HepG2 (cell line): ENCODE data around the gene CCDC142. TPM values are rescaled to one million over a fixed set of nuclear protein-coding genes. Genes with fewer than 3 reads are reported as not detected.

ENCODE experiments used
- ATAC-seq: fragments of 200-7000 bp; cut with Tn5 transposase; 3 replicates; pipeline ENCODE4 v1.9.1; 2020; ENCODE audit warnings: mild to moderate bottlenecking, moderate library complexity
- BruUV-seq: library from RNA; stranded (reverse); fragments of 400-500 nt; replicated peaks from 2 replicates; lab custom pipeline; 2021; lab: Mats Ljungman, UMichigan
- CTCF ChIA-PET: fragments of 300-600 bp; formaldehyde crosslinking; extraction: SDS; loops from one replicate; lab custom pipeline; 2021; ENCODE audit warnings: low total read pairs, inconsistent platforms, low intra/inter-chr PET ratio; lab: Yijun Ruan, JAX
- POLR2A ChIA-PET: fragments of 350-600 bp; sonication (Branson Sonifier 250); formaldehyde crosslinking; loops from one replicate; lab custom pipeline; 2020; ENCODE audit warnings: antibody characterized with exemption, inconsistent platforms; lab: Yijun Ruan, JAX
- DNase-seq: peaks from one replicate; pipeline ENCODE4 v3.0.0-alpha.2; 2015; ENCODE audit warnings: low spot score
- FAIRE-seq: peaks from 3 replicates; lab custom pipeline; 2011; peaks lifted over from hg19 to GRCh38; lab: Jason Lieb, UNC
- H2AFZ ChIP-seq: one replicate; pipeline ENCODE4 v1.6.1; 2011; ENCODE audit warnings: low read length, inconsistent platforms
- H3K27ac ChIP-seq: fragments of 300-600 bp; 3 replicates; pipeline ENCODE4 v1.8.0; 2011; ENCODE audit warnings: mixed run types, mild to moderate bottlenecking, mixed read lengths, low read length, inconsistent platforms; ENCODE audit not compliant: insufficient read depth; ENCODE audit errors: extremely low read length
- H3K27me3 ChIP-seq, 2 experiments: fragments of 200-600 bp in 1 of 2; 2 replicates in 1 of 2; 3 replicates in 1 of 2; pipeline versions ENCODE4 v1.6.0 to v1.8.0; 2011; ENCODE audit warnings: low read length in 2 of 2, mild to moderate bottlenecking in 2 of 2, moderate library complexity in 2 of 2, inconsistent platforms in 1 of 2; ENCODE audit not compliant: insufficient read depth in 2 of 2, control insufficient read depth in 1 of 2
- H3K36me3 ChIP-seq, 2 experiments: fragments of 200-600 bp in 1 of 2; replicated peaks in 1 of 2; 2 replicates in 1 of 2; 3 replicates in 1 of 2; pipeline versions ENCODE4 v1.5.1 to v1.8.0; 2011; ENCODE audit warnings: low read length in 2 of 2, inconsistent platforms in 1 of 2; ENCODE audit not compliant: insufficient read depth in 2 of 2, control insufficient read depth in 1 of 2
- H3K4me1 ChIP-seq: 2 replicates; pipeline ENCODE4 v1.5.1; 2012; ENCODE audit warnings: low read length, inconsistent platforms; ENCODE audit not compliant: insufficient read depth
- H3K4me2 ChIP-seq: 2 replicates; pipeline ENCODE4 v1.6.0; 2011; ENCODE audit warnings: low read depth, low read length, inconsistent platforms
- H3K4me3 ChIP-seq, 3 experiments: fragments of 200-600 bp in 1 of 3; sonication (generic), shearing (Covaris generic) in 1 of 3; replicated peaks in 1 of 3; 2 replicates each; pipeline ENCODE4 v1.5.1; 2011 to 2016; ENCODE audit warnings: low read length in 3 of 3, inconsistent platforms in 2 of 3, low read depth in 2 of 3, mild to moderate bottlenecking in 2 of 3, control low read depth in 1 of 3, mixed read lengths in 1 of 3; ENCODE audit not compliant: insufficient read depth in 1 of 3
- H3K79me2 ChIP-seq: one replicate; pipeline ENCODE4 v1.6.1; 2011; ENCODE audit warnings: low read length, inconsistent platforms; ENCODE audit not compliant: insufficient read depth
- H3K9ac ChIP-seq: 2 replicates; pipeline ENCODE4 v1.6.0; 2011; ENCODE audit warnings: mild to moderate bottlenecking, low read depth, low read length, inconsistent platforms; ENCODE audit not compliant: insufficient read depth
- H3K9me3 ChIP-seq: 2 replicates; pipeline ENCODE4 v1.5.1; 2012; ENCODE audit warnings: mild to moderate bottlenecking, low read length
- H4K20me1 ChIP-seq: 2 replicates; pipeline ENCODE4 v1.6.0; 2011; ENCODE audit warnings: inconsistent platforms, mild to moderate bottlenecking, low read length, moderate library complexity; ENCODE audit not compliant: insufficient read depth
- ASH2L ChIP-seq: fragments of 300-600, 200-600 bp; sonication (generic); IDR thresholded peaks from 2 replicates; pipeline ENCODE4 v1.7.0; 2017; ENCODE audit warnings: low read depth, mild to moderate bottlenecking, moderate library complexity, mixed read lengths, low read length; ENCODE audit not compliant: insufficient read length
- ATM ChIP-seq: fragments of 450-650 bp; IDR thresholded peaks from 2 replicates; pipeline ENCODE4 v1.7.1; 2017; ENCODE audit warnings: mild to moderate bottlenecking, borderline replicate concordance
- CBX1 ChIP-seq: IDR thresholded peaks from one replicate; pipeline ENCODE4 v1.6.1; 2016; ENCODE audit warnings: antibody characterized with exemption, low read depth
- KLF15 ChIP-seq: sonication (generic); formaldehyde crosslinking; IDR thresholded peaks from 2 replicates; pipeline ENCODE4 v1.8.1; 2023; ENCODE audit warnings: borderline replicate concordance, mild to moderate bottlenecking, inconsistent platforms, missing genetic modification reagents, mixed read lengths
- KLF9 ChIP-seq: IDR thresholded peaks from 2 replicates; pipeline ENCODE4 v1.6.1; 2016; ENCODE audit warnings: low read depth
- MAF1 ChIP-seq: sonication (generic); formaldehyde crosslinking; IDR thresholded peaks from 2 replicates; pipeline ENCODE4 v1.5.0; 2020; ENCODE audit warnings: missing genetic modification reagents, borderline replicate concordance
- MLXIP ChIP-seq: sonication (generic); formaldehyde crosslinking; IDR thresholded peaks from 2 replicates; pipeline ENCODE4 v1.9.0; 2021; ENCODE audit warnings: missing genetic modification reagents, borderline replicate concordance
- NR0B2 ChIP-seq: sonication (generic); formaldehyde crosslinking; IDR thresholded peaks from 2 replicates; pipeline ENCODE4 v1.4.0; 2020; ENCODE audit warnings: mild to moderate bottlenecking, missing genetic modification reagents
- PHF21A ChIP-seq: sonication (generic); formaldehyde crosslinking; IDR thresholded peaks from 2 replicates; pipeline ENCODE4 v1.5.0; 2020; ENCODE audit warnings: mild to moderate bottlenecking, missing genetic modification reagents
- SNRNP70 ChIP-seq: fragments of 200-400 bp; formaldehyde crosslinking; IDR thresholded peaks from 2 replicates; pipeline ENCODE4 v1.6.1; 2017; ENCODE audit warnings: mild to moderate bottlenecking, low read depth, low read length, moderate library complexity
- TRIM22 ChIP-seq: fragments of 450-650 bp; IDR thresholded peaks from 2 replicates; pipeline ENCODE4 v1.6.1; 2017
- ZBTB26 ChIP-seq: IDR thresholded peaks from 2 replicates; pipeline ENCODE4 v1.6.1; 2016; ENCODE audit warnings: missing compliant biosample characterization, missing genetic modification reagents, borderline replicate concordance
- ZNF234 ChIP-seq: sonication (generic); formaldehyde crosslinking; conservative IDR thresholded peaks from 2 replicates; pipeline ENCODE4 v1.5.1; 2020; ENCODE audit warnings: mild to moderate bottlenecking, missing genetic modification reagents
- ZNF282 ChIP-seq: fragments of 450-650 bp; IDR thresholded peaks from 2 replicates; pipeline ENCODE4 v1.6.1; 2018; ENCODE audit not compliant: partially characterized antibody
- ZNF605 ChIP-seq: sonication (generic); formaldehyde crosslinking; IDR thresholded peaks from 2 replicates; pipeline ENCODE4 v1.8.0; 2022; ENCODE audit warnings: mild to moderate bottlenecking, missing genetic modification reagents
- ZNF720 ChIP-seq: sonication (generic); formaldehyde crosslinking; IDR thresholded peaks from 2 replicates; pipeline ENCODE4 v1.4.0; 2020; ENCODE audit warnings: missing genetic modification reagents
- ZNF782 ChIP-seq: sonication (generic); formaldehyde crosslinking; IDR thresholded peaks from 2 replicates; pipeline ENCODE4 v1.4.0; 2020; ENCODE audit warnings: missing genetic modification reagents, mild to moderate bottlenecking, borderline replicate concordance
- WGBS: methylation state at CpG from one replicate; pipeline ENCODE4 v1.1.6; 2017; ENCODE audit warnings: low lambda C conversion rate; 5-methylcytosine and 5-hydroxymethylcytosine counted together
- in situ Hi-C: cut with HindIII; loops from 2 replicates; pipeline ENCODE4 v1.10.0; 2017; ENCODE audit warnings: low pct_unique_long_range_greater_than_20kb; ENCODE audit not compliant: extremely low pct_ligation_motif_present
- intact Hi-C: fragments of 100-400 bp; cut with micrococcal nuclease; formaldehyde crosslinking; loops from one replicate; pipeline ENCODE4 v1.10.0; 2022; ENCODE audit not compliant: unreplicated experiment
- polyA plus RNA-seq, 8 experiments: library from polyadenylated mRNA; depleted of rRNA in 3 of 8; stranded (reverse) in 7 of 8; unstranded in 1 of 8; fragments of >200 nt; fragmentation: Illumina TruSeq in 4 of 8; extraction: Trizol in 4 of 8; gene quantifications; 2 replicates each; pipeline versions ENCODE4 v1.2.1 to v1.2.3, GENCODE V29; 2011 to 2016; ENCODE audit warnings: low read depth in 4 of 8, missing spikeins in 1 of 8, mixed read lengths in 1 of 8; ENCODE audit not compliant: insufficient read depth in 1 of 8
- total RNA-seq, 5 experiments: library from RNA; depleted of rRNA; stranded (reverse); fragments of >200 nt; fragmentation: Illumina TruSeq; extraction: Trizol; gene quantifications; 2 replicates each; pipeline ENCODE4 v1.2.3, GENCODE V29; 2016; ENCODE audit warnings: low read depth in 1 of 5

The CCDC142 gene
- total and polyA plus RNA-seq, 2 of the 13 experiments (the other 11 are each of a cell fraction or from before 2014, with no cell fraction given): 14.7 to 30.4 TPM

GRCh38 chr2:74511104-74511989, 28.5 kb upstream of the CCDC142 start (continued):
- TF ChIP-seq ZBTB26 (CRISPR knock-in tag): no peak
- no peak for TF ChIP-seq ZNF720 (CRISPR knock-in tag)

- no peak overlapping the region for H3K4me2 ChIP-seq
- H3K4me1 ChIP-seq: peaks cover 71% of the 10 kb centered on the region
- H3K4me3 ChIP-seq: no peak overlapping the region
- no peaks in the 10 kb centered on the region for H3K9me3 ChIP-seq
- no peak for FAIRE-seq
- H3K79me2 ChIP-seq: peaks cover 16% of the 10 kb centered on the region
- H4K20me1 ChIP-seq: no peaks in the 10 kb centered on the region
- WGBS: 88% methylated on average over 4 of the region's 4 CpGs
- intact Hi-C loops: no loop called here
- H3K27ac ChIP-seq: no peak overlapping the region
- no peak overlapping the region for H3K9ac ChIP-seq
- H2AFZ ChIP-seq: no peak overlapping the region
- no peak for DNase-seq
- no peaks in the 10 kb centered on the region; a peak in 4 of 5 replicates for H3K36me3 ChIP-seq
- ChIA-PET CTCF (no interaction called here), POLR2A (interaction anchor here (0.8 to 16.5 kb wide), 9 partner anchors 8 to 311 kb away, joined by 3 to 795 read pairs (median 5); partner anchors contain the start of genes AUP1, CCDC142, DQX1 and HTRA2)
- no TSS peak for BruUV-seq
- ATAC-seq: no peak
- in situ Hi-C loops: no loop called here
- H3K27me3 ChIP-seq: no peaks in the 10 kb centered on the region; a peak in 1 of 5 replicates
- no peak for TF ChIP-seq PHF21A (CRISPR knock-in tag)
- TF ChIP-seq ZNF605 (CRISPR knock-in tag): no peak
- TF ChIP-seq ZNF782 (CRISPR knock-in tag): no peak
- no peak for TF ChIP-seq MAF1
- TF ChIP-seq ASH2L: no peak
- no peak for TF ChIP-seq ZNF234 (CRISPR knock-in tag)
- no peak for TF ChIP-seq KLF15
- TF ChIP-seq NR0B2 (CRISPR knock-in tag): no peak
- TF ChIP-seq CBX1: no peak
- TF ChIP-seq SNRNP70: no peak
- no peak for TF ChIP-seq MLXIP (CRISPR knock-in tag)
- TF ChIP-seq KLF9 (CRISPR knock-in tag): no peak
- TF ChIP-seq ATM: no peak
- no peak for TF ChIP-seq ZNF282
- TF ChIP-seq TRIM22: no peak
Observed at GRCh38 chr2:74510272-74510671, 27.5 kb upstream of the CCDC142 start.
